B cell (primary cell): ENCODE measurements around the gene OR5AC2. TPM values are rescaled to one million over a fixed set of nuclear protein-coding genes. Genes with fewer than 3 reads are reported as not detected.

Source experiments
- ATAC-seq: fragments of 200-7000 bp; cut with Tn5 transposase; one replicate; pipeline ENCODE4 v1.10.0; 2021; ENCODE audit warnings: low read depth, mild to moderate bottlenecking, moderate number of reproducible peaks, moderate library complexity
- CTCF ChIA-PET: fragments of 350-600 bp; sonication (Branson Sonifier 250); formaldehyde crosslinking; loops from one replicate; lab custom pipeline; 2021; ENCODE audit warnings: antibody characterized with exemption, inconsistent platforms; lab: Charles Lee
- POLR2A ChIA-PET: fragments of 350-600 bp; sonication (Branson Sonifier 250); formaldehyde crosslinking; loops from one replicate; lab custom pipeline; 2021; ENCODE audit warnings: antibody characterized with exemption; lab: Charles Lee
- DNase-seq: peaks from one replicate; pipeline ENCODE4 v3.0.0; 2013
- H2AFZ ChIP-seq: 2 replicates; pipeline ENCODE4 v1.6.1; 2012; ENCODE audit warnings: mild to moderate bottlenecking, low read depth, low read length; ENCODE audit not compliant: insufficient read depth, poor library complexity, severe bottlenecking
- H3K27ac ChIP-seq, 2 donors: 1 replicate in 1 of 2; 2 replicates in 1 of 2; pipeline ENCODE4 v1.5.1; 2012 to 2013; ENCODE audit warnings: low read length in 2 of 2, mild to moderate bottlenecking in 2 of 2, moderate library complexity in 1 of 2
- H3K27me3 ChIP-seq, 4 experiments: fragments of 200-600 bp in 1 of 4; sonication (generic) in 1 of 4; replicated peaks in 1 of 4; 1 replicate in 2 of 4; 2 replicates in 2 of 4; pipeline versions ENCODE4 v1.6.1 to v1.7.0; 2013 to 2016; ENCODE audit warnings: low read length in 3 of 4, mild to moderate bottlenecking in 2 of 4, mixed read lengths in 1 of 4, moderate library complexity in 1 of 4; ENCODE audit not compliant: insufficient read depth in 4 of 4, control insufficient read depth in 3 of 4; ENCODE audit errors: control extremely low read depth in 1 of 4
- H3K36me3 ChIP-seq, 2 experiments: replicated peaks in 1 of 2; 1 replicate in 1 of 2; 2 replicates in 1 of 2; pipeline versions ENCODE4 v1.6.1 to v1.7.1; 2013; ENCODE audit warnings: low read length in 1 of 2; ENCODE audit not compliant: insufficient read depth in 2 of 2, control insufficient read depth in 1 of 2; ENCODE audit errors: control extremely low read depth in 1 of 2, extremely low read depth in 1 of 2
- H3K4me1 ChIP-seq, 2 donors: fragments of 200-600 bp in 1 of 2; sonication (generic) in 1 of 2; 1 replicate in 1 of 2; 2 replicates in 1 of 2; pipeline versions ENCODE4 v1.5.1 to v1.6.1; 2013 to 2017; ENCODE audit warnings: low read length in 2 of 2; ENCODE audit not compliant: control insufficient read depth in 2 of 2, insufficient read depth in 2 of 2
- H3K4me2 ChIP-seq: replicated peaks from 2 replicates; pipeline ENCODE3; 2012; ENCODE audit warnings: mild to moderate bottlenecking, low read depth, low read length; ENCODE audit not compliant: poor library complexity, severe bottlenecking
- H3K4me3 ChIP-seq, 5 experiments: fragments of 200-600 bp in 1 of 5; sonication (generic) in 1 of 5; 1 replicate in 3 of 5; 2 replicates in 2 of 5; pipeline versions ENCODE4 v1.5.1 to v1.7.0; 2011 to 2016; ENCODE audit warnings: low read length in 4 of 5, mild to moderate bottlenecking in 4 of 5, low read depth in 2 of 5, control low read depth in 1 of 5, moderate library complexity in 1 of 5; ENCODE audit not compliant: insufficient read depth in 1 of 5; ENCODE audit errors: control extremely low read depth in 1 of 5, extremely low read depth in 1 of 5
- H3K79me2 ChIP-seq: fragments of 200-600 bp; sonication (generic); one replicate; pipeline ENCODE4 v1.6.0; 2016; ENCODE audit warnings: low read length; ENCODE audit not compliant: control insufficient read depth, insufficient read depth
- H3K9ac ChIP-seq: fragments of 200-600 bp; sonication (generic); 2 replicates; pipeline ENCODE4 v1.6.1; 2017; ENCODE audit warnings: mild to moderate bottlenecking, low read length, moderate library complexity
- H3K9me3 ChIP-seq, 3 donors: one replicate each; pipeline versions ENCODE4 v1.6.1 to v1.7.1; 2013; ENCODE audit warnings: low read length in 2 of 3; ENCODE audit not compliant: control insufficient read depth in 2 of 3, insufficient read depth in 1 of 3; ENCODE audit errors: control extremely low read depth in 1 of 3
- H4K20me1 ChIP-seq: 2 replicates; pipeline ENCODE4 v1.6.0; 2012; ENCODE audit warnings: mild to moderate bottlenecking, low read length; ENCODE audit not compliant: insufficient read depth, control insufficient read depth, poor library complexity, severe bottlenecking
- H3K27ac Mint-ChIP-seq: one replicate; pipeline ENCODE4 v1.8.0; 2021; ENCODE audit warnings: mixed read lengths
- H3K27me3 Mint-ChIP-seq: one replicate; pipeline ENCODE4 v1.8.0; 2021; ENCODE audit warnings: mixed read lengths
- H3K4me1 Mint-ChIP-seq: one replicate; pipeline ENCODE4 v1.8.0; 2021; ENCODE audit warnings: mixed read lengths
- H3K4me3 Mint-ChIP-seq: one replicate; pipeline ENCODE4 v1.8.0; 2021; ENCODE audit warnings: mixed read lengths
- H3K9me3 Mint-ChIP-seq: one replicate; pipeline ENCODE4 v1.8.0; 2022; ENCODE audit warnings: mixed read lengths; ENCODE audit not compliant: insufficient read depth
- CTCF ChIP-seq: fragments of 200-600 bp; IDR thresholded peaks from one replicate; pipeline ENCODE4 v1.8.0; 2022; ENCODE audit warnings: antibody characterized with exemption, mild to moderate bottlenecking
- EZH2 ChIP-seq: IDR thresholded peaks from 2 replicates; pipeline ENCODE4 v1.6.1; 2012; ENCODE audit warnings: borderline replicate concordance, low read depth, mild to moderate bottlenecking, moderate library complexity, low read length; ENCODE audit not compliant: insufficient read depth, poor library complexity, severe bottlenecking
- WGBS: methylation state at CpG from one replicate; pipeline ENCODE4 v1.1.5; 2013; ENCODE audit warnings: missing lambda C conversion rate; ENCODE audit not compliant: insufficient coverage; 5-methylcytosine and 5-hydroxymethylcytosine counted together
- intact Hi-C: fragments of 100-400 bp; cut with micrococcal nuclease; formaldehyde crosslinking; loops from one replicate; pipeline ENCODE4 v1.10.0; 2022
- polyA plus RNA-seq: library from polyadenylated mRNA; depleted of rRNA; stranded (reverse); fragments of >200 nt; gene quantifications from 2 replicates; pipeline ENCODE4 v1.2.3, GENCODE V29; 2012
- total RNA-seq, 2 donors: library from RNA; stranded (reverse); fragments of 120-200 nt in 1 of 2; gene quantifications; 1 replicate in 1 of 2; 2 replicates in 1 of 2; pipeline versions ENCODE4 v1.2.3 to v1.2.4, GENCODE V29; 2013 to 2022

Gene OR5AC2
- total and polyA plus RNA-seq, 2 donors (not counting 1 experiment from before 2014, with no cell fraction given): not detected

- 87% methylated on average over 3 of the region's 4 CpGs for WGBS
- no peaks in the 10 kb centered on the region for H3K9me3 Mint-ChIP-seq
- no peak overlapping the region for H3K4me2 ChIP-seq
- no peaks in the 10 kb centered on the region for H3K4me1 Mint-ChIP-seq
- no peaks in the 10 kb centered on the region for H3K27me3 Mint-ChIP-seq
- intact Hi-C loops: no loop called here
- H3K9me3 ChIP-seq: peaks cover 0 to 10% (median 3%) of the 10 kb centered on the region in 3 donors
- CTCF ChIA-PET: no interaction called here
- no peaks in the 10 kb centered on the region for H3K4me1 ChIP-seq
- H3K27ac ChIP-seq: no peak overlapping the region
- H3K36me3 ChIP-seq: no peaks in the 10 kb centered on the region
- POLR2A ChIA-PET: no interaction called here
- H3K27me3 ChIP-seq: no peaks in the 10 kb centered on the region
- H4K20me1 ChIP-seq: no peaks in the 10 kb centered on the region
- DNase-seq (peak; percentile 2), ATAC-seq (no peak)
- no peak overlapping the region for H3K4me3 Mint-ChIP-seq
- no peak overlapping the region for H3K9ac ChIP-seq
- H3K79me2 ChIP-seq: no peaks in the 10 kb centered on the region
- H3K4me3 ChIP-seq: no peak overlapping the region
- H3K27ac Mint-ChIP-seq: no peak overlapping the region
- H2AFZ ChIP-seq: no peak overlapping the region
- no peak for TF ChIP-seq EZH2
- TF ChIP-seq CTCF: no peak
Measured at GRCh38 chr3:98109807-98110549, 23.0 kb downstream of the OR5AC2 start.

- Histone ChIP-seq H3K36me3 (no peaks in the 10 kb centered on the region), H3K27me3 (no peaks in the 10 kb centered on the region), H3K9ac (no peak overlapping the region), H3K79me2 (no peaks in the 10 kb centered on the region), H3K4me2 (no peak overlapping the region), H4K20me1 (no peaks in the 10 kb centered on the region), H3K27ac (no peak overlapping the region), H3K4me1 (no peaks in the 10 kb centered on the region), H2AFZ (no peak overlapping the region), H3K9me3 (peaks cover 0 to 10% (median 3%) of the 10 kb centered on the region in 3 donors), H3K4me3 (no peak overlapping the region)
- ChIA-PET CTCF (no interaction called here), POLR2A (no interaction called here)
- no peak overlapping the region for H3K27ac Mint-ChIP-seq
- no peak overlapping the region for H3K4me3 Mint-ChIP-seq
- no peaks in the 10 kb centered on the region for H3K27me3 Mint-ChIP-seq
- H3K9me3 Mint-ChIP-seq: no peaks in the 10 kb centered on the region
- no peak for TF ChIP-seq CTCF
- no peak for TF ChIP-seq EZH2
- ATAC-seq: no peak
- intact Hi-C loops: no loop called here
- no peaks in the 10 kb centered on the region for H3K4me1 Mint-ChIP-seq
- DNase-seq: no peak
Measured at GRCh38 chr3:98110550-98110908, 23.6 kb downstream of the OR5AC2 start.
